Common myeloid progenitor, CD34-positive (primary cell): ENCODE results near the gene MED15.
"Not testable (repeated sequence)": the region's sequence is repeated elsewhere in the genome, so short reads cannot be mapped to it uniquely, and the experiment has no call there.

Source experiments
- CTCF ChIA-PET: fragments of 350-600 bp; sonication (Branson Sonifier 250); formaldehyde crosslinking; loops from one replicate; lab custom pipeline; 2021; ENCODE audit warnings: antibody characterized with exemption; lab: Charles Lee
- POLR2A ChIA-PET: fragments of 350-600 bp; sonication (Branson Sonifier 250); formaldehyde crosslinking; loops from one replicate; lab custom pipeline; 2021; ENCODE audit warnings: antibody characterized with exemption; lab: Charles Lee
- DNase-seq, 3 donors: peaks; one replicate each; pipeline versions ENCODE4 v3.0.0 to v3.0.0-alpha.2; 2013
- H3K27ac ChIP-seq, 2 experiments: 1 replicate in 1 of 2; 2 replicates in 1 of 2; pipeline ENCODE4 v1.7.0; 2013; ENCODE audit warnings: inconsistent platforms in 2 of 2, low read length in 2 of 2, mild to moderate bottlenecking in 2 of 2, low read depth in 1 of 2, moderate library complexity in 1 of 2; ENCODE audit not compliant: severe bottlenecking in 2 of 2, insufficient read depth in 1 of 2, poor library complexity in 1 of 2
- H3K27me3 ChIP-seq, 5 experiments: replicated peaks in 2 of 5; 1 replicate in 3 of 5; 2 replicates in 2 of 5; pipeline versions ENCODE4 v1.6.1 to v1.7.0; 2013; ENCODE audit warnings: low read length in 4 of 5, mild to moderate bottlenecking in 2 of 5, moderate library complexity in 2 of 5, inconsistent platforms in 1 of 5; ENCODE audit not compliant: insufficient read depth in 5 of 5, control insufficient read depth in 4 of 5
- H3K36me3 ChIP-seq, 4 experiments: 1 replicate in 2 of 4; 2 replicates in 2 of 4; pipeline versions ENCODE4 v1.6.1 to v1.7.0; 2013; ENCODE audit warnings: low read length in 3 of 4, control low read depth in 1 of 4, mild to moderate bottlenecking in 1 of 4; ENCODE audit not compliant: control insufficient read depth in 4 of 4, insufficient read depth in 4 of 4
- H3K4me1 ChIP-seq, 4 experiments: 1 replicate in 3 of 4; 2 replicates in 1 of 4; pipeline versions ENCODE4 v1.6.1 to v1.7.1; 2013; ENCODE audit warnings: low read length in 3 of 4, mild to moderate bottlenecking in 3 of 4, control low read depth in 1 of 4, inconsistent platforms in 1 of 4, moderate library complexity in 1 of 4; ENCODE audit not compliant: control insufficient read depth in 4 of 4, insufficient read depth in 4 of 4; ENCODE audit errors: control extremely low read depth in 1 of 4
- H3K4me3 ChIP-seq, 7 experiments: 1 replicate in 4 of 7; 2 replicates in 3 of 7; pipeline versions ENCODE4 v1.5.1 to v1.7.0; 2013; ENCODE audit warnings: mild to moderate bottlenecking in 7 of 7, low read length in 6 of 7, moderate library complexity in 6 of 7, inconsistent platforms in 2 of 7, low read depth in 2 of 7, control low read depth in 1 of 7; ENCODE audit not compliant: insufficient read depth in 4 of 7, control insufficient read depth in 1 of 7; ENCODE audit errors: extremely low read depth in 1 of 7
- H3K9me3 ChIP-seq, 5 experiments: 1 replicate in 4 of 5; 2 replicates in 1 of 5; pipeline versions ENCODE4 v1.6.1 to v1.7.1; 2013; ENCODE audit warnings: low read length in 4 of 5, mild to moderate bottlenecking in 2 of 5, inconsistent platforms in 1 of 5, low read depth in 1 of 5, moderate library complexity in 1 of 5; ENCODE audit not compliant: control insufficient read depth in 4 of 5, insufficient read depth in 2 of 5; ENCODE audit errors: control extremely low read depth in 1 of 5
- WGBS: methylation state at CpG from one replicate; pipeline ENCODE4 v1.1.5; 2013; ENCODE audit not compliant: insufficient coverage; 5-methylcytosine and 5-hydroxymethylcytosine counted together

Gene MED15

DNA sequence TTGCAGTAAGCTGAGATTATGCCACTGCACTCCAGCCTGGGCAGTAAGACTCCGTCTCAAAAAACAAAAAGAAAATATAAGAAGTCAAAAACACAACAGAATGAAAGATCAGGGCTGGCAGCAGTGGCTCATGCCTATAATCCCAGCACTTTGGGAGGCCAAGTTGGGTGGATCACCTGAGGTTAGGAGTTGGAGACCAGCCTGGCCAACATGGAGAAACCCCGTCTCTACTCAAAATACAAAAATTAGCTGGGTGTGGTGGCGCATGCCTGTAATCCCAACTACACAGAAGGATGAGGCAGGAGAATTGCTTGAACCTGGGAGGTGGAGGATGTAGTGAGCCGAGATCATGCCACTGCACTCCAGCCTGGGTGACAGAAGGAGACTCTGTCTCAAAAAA lies 87.1 kb downstream of the MED15 start:
- DNase-seq, H3K4me3 ChIP-seq, H3K27ac ChIP-seq, H3K4me1 ChIP-seq, POLR2A ChIA-PET, H3K36me3 ChIP-seq, H3K27me3 ChIP-seq, H3K9me3 ChIP-seq: not testable (repeated sequence)
- CTCF ChIA-PET = interaction anchor here (1.9 kb wide), 1 partner anchor 9 kb away, joined by 5 read pairs; no protein-coding TSS in a partner anchor
- WGBS = 100% methylated on average over 1 of the region's 4 CpGs

DNA sequence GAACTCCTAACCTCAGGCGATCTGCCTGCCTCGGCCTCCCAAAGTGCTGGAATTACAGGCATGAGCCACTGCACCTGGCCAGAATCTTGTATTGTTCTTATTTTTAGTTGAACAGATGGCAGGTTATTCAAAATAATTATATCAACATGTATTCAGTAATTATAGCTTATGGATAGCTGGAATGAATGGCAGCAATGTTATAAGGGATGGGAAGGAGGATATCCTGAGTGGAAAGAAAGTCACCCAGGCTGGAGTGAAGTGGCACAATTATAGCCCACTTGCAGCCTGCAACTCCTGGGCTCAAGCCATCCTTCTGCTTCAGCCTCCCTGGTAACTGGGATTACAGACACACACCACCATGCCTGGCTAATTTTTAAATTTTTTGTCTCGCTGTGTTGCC lies 88.1 kb downstream of the MED15 start:
- DNase-seq = no peak
- Histone ChIP-seq H3K27me3 (no peaks in the 10 kb centered on the region), H3K27ac (no peak overlapping the region), H3K36me3 (no peaks in the 10 kb centered on the region), H3K4me1 (no peaks in the 10 kb centered on the region), H3K9me3 (no peaks in the 10 kb centered on the region), H3K4me3 (no peak overlapping the region)
- POLR2A ChIA-PET = no interaction called here
- CTCF ChIA-PET = interaction anchor here (1.1 kb wide), 1 partner anchor 10 kb away, joined by 4 read pairs; no protein-coding TSS in a partner anchor
- 90% methylated on average over 2 of the region's 3 CpGs for WGBS

DNA sequence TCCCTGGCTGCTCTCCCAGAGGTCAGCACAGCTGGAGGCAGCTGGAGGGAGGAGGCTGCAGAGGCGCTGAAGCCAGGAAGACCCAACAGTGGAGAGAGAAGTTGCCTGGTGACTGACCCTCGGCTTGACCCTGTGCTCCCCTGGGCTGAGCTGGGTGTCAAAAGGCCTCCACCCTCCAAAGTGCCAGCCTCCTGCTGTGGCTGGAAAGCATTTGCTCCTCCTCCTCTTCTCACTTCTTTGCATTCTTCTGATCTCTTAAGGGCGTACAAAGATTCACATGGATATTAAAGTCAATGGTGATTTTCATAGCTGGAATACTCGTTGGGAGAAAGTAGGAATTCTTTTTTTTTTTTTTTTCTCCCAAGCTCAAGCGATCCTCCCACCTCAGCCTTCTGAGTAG lies 91.7 kb downstream of the MED15 start:
- no peaks in the 10 kb centered on the region for H3K27me3 ChIP-seq
- POLR2A ChIA-PET = no interaction called here
- no peak overlapping the region for H3K27ac ChIP-seq
- H3K4me1 ChIP-seq = no peaks in the 10 kb centered on the region
- WGBS = 100% methylated on average over 2 of the region's 5 CpGs
- CTCF ChIA-PET = interaction anchor here (1.9 kb wide), 1 partner anchor 9 kb away, joined by 7 read pairs; no protein-coding TSS in a partner anchor
- no peaks in the 10 kb centered on the region for H3K9me3 ChIP-seq
- no peak overlapping the region for H3K4me3 ChIP-seq
- no peaks in the 10 kb centered on the region for H3K36me3 ChIP-seq
- no peak for DNase-seq

GRCh38 chr22:20600137-20600673 lies 92.8 kb downstream of the MED15 start:
- ChIA-PET POLR2A (no interaction called here), CTCF (interaction anchor here (1.0 kb wide), 1 partner anchor 17 kb away, joined by 3 read pairs; no protein-coding TSS in a partner anchor)

DNA sequence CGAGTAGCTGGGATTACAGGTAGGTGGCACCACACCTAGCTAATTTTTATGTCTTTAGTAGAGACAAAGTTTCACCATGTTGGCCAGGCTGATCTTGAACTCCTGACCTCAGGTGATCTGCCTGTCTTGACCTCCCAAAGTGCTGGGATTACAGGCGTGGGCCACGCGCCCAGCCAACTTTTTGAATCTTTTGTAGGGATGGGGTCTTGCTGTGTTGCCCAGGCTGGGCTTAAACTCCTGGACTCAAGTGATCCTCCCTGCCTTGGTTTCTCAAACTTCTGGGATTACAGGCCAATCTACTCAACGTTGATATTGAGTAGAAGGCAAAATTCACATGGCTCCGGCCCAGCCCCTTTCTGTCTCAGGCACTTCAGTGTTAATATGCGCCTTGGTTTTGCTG lies 93.9 kb downstream of the MED15 start:
- 91% methylated on average over 7 of the region's 7 CpGs for WGBS
- H3K27ac ChIP-seq = no peak overlapping the region
- DNase-seq = no peak
- no peak overlapping the region for H3K4me3 ChIP-seq
- H3K36me3 ChIP-seq = no peaks in the 10 kb centered on the region
- no peaks in the 10 kb centered on the region for H3K9me3 ChIP-seq
- ChIA-PET POLR2A (no interaction called here), CTCF (interaction anchor here (1.0 kb wide), 1 partner anchor 18 kb away, joined by 3 read pairs; no protein-coding TSS in a partner anchor)
- H3K4me1 ChIP-seq = peaks cover 0 to 2% (median 0%) of the 10 kb centered on the region in 4 experiments
- no peaks in the 10 kb centered on the region for H3K27me3 ChIP-seq

More at GRCh38 chr22:20600137-20600673, 92.8 kb downstream of the MED15 start:
- no peak overlapping the region for H3K27ac ChIP-seq
- DNase-seq = no peak
- no peaks in the 10 kb centered on the region for H3K36me3 ChIP-seq
- 92% methylated on average over 6 of the region's 8 CpGs for WGBS
- no peak overlapping the region for H3K4me3 ChIP-seq
- H3K27me3 ChIP-seq = no peaks in the 10 kb centered on the region
- H3K4me1 ChIP-seq = no peaks in the 10 kb centered on the region
- H3K9me3 ChIP-seq = no peaks in the 10 kb centered on the region

DNA sequence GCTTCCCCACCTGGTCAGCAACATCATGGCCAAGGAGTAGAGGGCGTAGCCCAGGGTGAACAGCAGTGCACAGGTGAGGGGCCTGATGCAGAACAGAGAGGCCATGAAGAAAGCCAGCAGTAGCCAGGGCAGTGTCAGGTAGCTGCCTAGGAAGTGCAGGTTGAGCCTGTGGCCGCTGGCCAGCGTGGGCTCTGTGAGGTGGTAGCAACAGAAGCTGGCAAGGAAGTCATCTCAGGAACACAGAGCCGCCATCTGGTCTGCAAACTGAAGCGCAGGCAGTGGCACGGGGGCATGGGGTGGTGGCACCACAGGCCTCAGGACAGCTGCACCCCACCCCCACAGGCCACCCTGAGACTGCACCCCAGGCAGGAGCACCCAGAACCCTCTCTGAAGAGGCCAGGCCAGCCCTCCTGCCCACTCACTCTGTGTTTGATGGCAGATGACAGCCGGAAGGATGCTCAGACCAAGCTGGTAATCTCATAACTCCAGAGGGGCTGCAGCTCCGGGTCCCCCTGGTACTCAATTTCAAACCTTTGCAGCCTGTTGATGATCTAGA lies 95.3 kb downstream of the MED15 start:
- ChIA-PET POLR2A (no interaction called here), CTCF (interaction anchor here (0.9 to 1.7 kb wide), 3 partner anchors 9 to 32 kb away, joined by 3 to 4 read pairs (median 3); no protein-coding TSS in a partner anchor)
- Histone ChIP-seq H3K36me3 (no peaks in the 10 kb centered on the region), H3K27ac (no peak overlapping the region), H3K4me3 (no peak overlapping the region), H3K4me1 (peaks cover 0 to 3% (median 1%) of the 10 kb centered on the region in 4 experiments), H3K9me3 (no peaks in the 10 kb centered on the region), H3K27me3 (no peaks in the 10 kb centered on the region)
- 44% methylated on average over 7 of the region's 8 CpGs for whole genome bisulfite sequencing
- DNase-seq = peak in 2 of 3 donors; percentile 38 to 52

DNA sequence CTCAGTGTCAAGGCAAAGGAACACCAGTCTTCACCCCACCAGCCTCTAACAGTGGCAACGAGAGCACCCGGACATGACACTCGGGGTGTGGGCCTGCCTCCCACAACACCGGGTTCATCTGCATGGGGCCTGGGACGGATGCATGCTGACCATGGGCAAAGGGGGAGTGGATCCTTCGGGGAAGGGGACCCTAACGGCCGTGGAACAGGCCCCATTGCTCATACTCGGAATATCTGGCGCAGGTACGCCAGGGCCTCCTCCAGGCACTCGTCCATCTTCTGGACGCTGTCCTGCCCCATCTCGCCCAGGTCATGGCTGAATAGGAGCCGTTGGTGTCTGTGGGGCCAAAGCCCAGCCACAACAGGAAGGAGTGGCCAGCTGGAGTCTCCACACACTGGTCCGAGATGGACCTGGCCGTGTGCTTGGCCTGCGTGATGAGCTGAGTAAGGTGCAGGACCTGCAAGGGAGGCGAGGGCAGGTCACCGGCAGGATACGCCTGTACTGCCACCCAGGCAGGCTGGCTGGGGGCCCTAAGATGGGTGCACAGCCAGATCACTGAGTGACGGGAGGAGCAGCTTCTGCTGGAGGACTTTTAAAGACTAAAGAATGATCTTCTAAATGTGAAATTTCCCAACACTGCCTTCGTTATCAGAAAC lies 96.8 kb downstream of the MED15 start:
- DNase-seq = no peak
- CTCF ChIA-PET = interaction anchor here (0.6 to 2.1 kb wide), 7 partner anchors 9 to 185 kb away, joined by 3 to 11 read pairs (median 3); no protein-coding TSS in a partner anchor
- H3K4me3 ChIP-seq = no peak overlapping the region
- POLR2A ChIA-PET = no interaction called here
- H3K4me1 ChIP-seq = peaks cover 0 to 4% (median 3%) of the 10 kb centered on the region in 4 experiments
- H3K27ac ChIP-seq = no peak overlapping the region
- H3K9me3 ChIP-seq = no peaks in the 10 kb centered on the region
- H3K27me3 ChIP-seq = no peaks in the 10 kb centered on the region
- H3K36me3 ChIP-seq = no peaks in the 10 kb centered on the region
- WGBS = 93% methylated on average over 21 of the region's 23 CpGs
